ENCODE results near the gene NFILZ. TPM values are rescaled to one million over a fixed set of nuclear protein-coding genes. Genes with fewer than 3 reads are reported as not detected.

Gene NFILZ
- total and polyA plus RNA-seq, 2 of the 8 experiments (the other 6 are each of a cell fraction or from before 2014, with no cell fraction given) = not detected

GRCh38 chr19:8592231-8593009 is 38.0 kb upstream of the NFILZ start (continued):
- TF ChIP-seq KDM4A (IDR thresholded peaks at IDR 0.05; ENCODE audit: low read depth, low read length, severe bottlenecking) = peak; percentile 61
- TF ChIP-seq BACH1 (IDR thresholded peaks at IDR 0.05; ENCODE audit: low read length) = no peak
- TF ChIP-seq HDAC6 (IDR thresholded peaks at IDR 0.05; ENCODE audit: low read depth, low read length) = no peak
- TF ChIP-seq NANOG (IDR thresholded peaks at IDR 0.05; ENCODE audit: insufficient read depth, low read depth, low read length, poor library complexity, severe bottlenecking) = no peak
- 0 out of 2 replicates have a peak, but pooled peaks have one; percentile 7 for TF ChIP-seq CHD2 (IDR thresholded peaks at IDR 0.05; ENCODE audit: low read length)
- no peak for TF ChIP-seq RXRA (IDR thresholded peaks at IDR 0.05; ENCODE audit: insufficient read depth, low read depth, low read length)
- TF ChIP-seq FOSL1 (IDR thresholded peaks at IDR 0.05; ENCODE audit: insufficient read depth, low read depth, low read length) = no peak
- TF ChIP-seq TAF7 (optimal IDR thresholded peaks at IDR 0.05; ENCODE audit: borderline replicate concordance, low read depth, low read length) = no peak
- TF ChIP-seq JUN (IDR thresholded peaks at IDR 0.05; ENCODE audit: low read depth, low read length) = no peak
- no peak for TF ChIP-seq TEAD4 (IDR thresholded peaks at IDR 0.05; ENCODE audit: low read depth, low read length)
- TF ChIP-seq EZH2 (IDR thresholded peaks at IDR 0.05; ENCODE audit: low read depth, low read length, severe bottlenecking) = no peak
- no peak; the same call in none of the 2 replicates for TF ChIP-seq MAX (IDR thresholded peaks at IDR 0.05)
- TF ChIP-seq ATF2 (IDR thresholded peaks at IDR 0.05; ENCODE audit: low read length) = no peak
- no peak for TF ChIP-seq SIRT6 (IDR thresholded peaks at IDR 0.05; ENCODE audit: low read length)
- TF ChIP-seq CREB1 (IDR thresholded peaks at IDR 0.05) = no peak; the same call in none of the 2 replicates
- no peak for TF ChIP-seq CTBP2 (IDR thresholded peaks at IDR 0.05; ENCODE audit: borderline replicate concordance, insufficient read depth, insufficient read length, low read length)
- TF ChIP-seq CEBPB (IDR thresholded peaks at IDR 0.05; ENCODE audit: low read depth, low read length) = no peak
- peak; percentile 75 for TF ChIP-seq SP1 (IDR thresholded peaks at IDR 0.05; ENCODE audit: low read depth, low read length)
- no peak for TF ChIP-seq CBX5 (IDR thresholded peaks at IDR 0.05; ENCODE audit: low read depth, low read length)
- no peak for TF ChIP-seq RNF2 (IDR thresholded peaks at IDR 0.05; ENCODE audit: borderline replicate concordance, low read depth, low read length, missing control alignments, poor library complexity, severe bottlenecking)
- TF ChIP-seq SAP30 (IDR thresholded peaks at IDR 0.05; ENCODE audit: insufficient read depth, insufficient replicate concordance, low read length) = no peak
- no peak for TF ChIP-seq EP300 (IDR thresholded peaks at IDR 0.05; ENCODE audit: borderline replicate concordance in 1 of 2, low read depth in 2 of 2, low read length in 2 of 2)

Data from H1 (cell line).